IMR-90 (cell line): Measurements from ENCODE around the gene OR14I1. TPM values are rescaled to one million over a fixed set of nuclear protein-coding genes. Genes with fewer than 3 reads are reported as not detected.

ENCODE experiments used
- ATAC-seq: fragments of 200-7000 bp; cut with Tn5 transposase; 2 replicates; pipeline ENCODE4 v1.9.1; 2020; ENCODE audit warnings: low read depth, mild to moderate bottlenecking, moderate library complexity
- BruUV-seq: library from RNA; stranded (reverse); fragments of 400-500 nt; replicated peaks from 2 replicates; lab custom pipeline; 2021; lab: Mats Ljungman, UMichigan
- CTCF ChIA-PET: fragments of 300-600 bp; formaldehyde crosslinking; extraction: SDS; loops from one replicate; lab custom pipeline; 2021; ENCODE audit warnings: antibody characterized with exemption; lab: Yijun Ruan, JAX
- POLR2A ChIA-PET: fragments of 300-600 bp; sonication (Branson Sonifier 250); formaldehyde crosslinking; loops from one replicate; lab custom pipeline; 2022; ENCODE audit warnings: antibody characterized with exemption; ENCODE audit not compliant: unreplicated experiment; lab: Charles Lee
- DNase-seq: peaks from one replicate; pipeline ENCODE4 v3.0.0; 2013
- H2AFZ ChIP-seq: replicated peaks from 2 replicates; pipeline ENCODE3; 2013; ENCODE audit warnings: low read length, mild to moderate bottlenecking; ENCODE audit not compliant: poor library complexity
- H2AK5ac ChIP-seq: 2 replicates; pipeline ENCODE4 v1.6.1; 2013; ENCODE audit warnings: low read depth, low read length, inconsistent platforms
- H2AK9ac ChIP-seq: replicated peaks from 2 replicates; pipeline ENCODE3; 2013; ENCODE audit warnings: mild to moderate bottlenecking, low read depth, low read length, moderate library complexity; ENCODE audit not compliant: poor library complexity
- H2BK120ac ChIP-seq: 2 replicates; pipeline ENCODE4 v1.6.1; 2013; ENCODE audit warnings: low read depth, low read length, inconsistent platforms
- H2BK15ac ChIP-seq: 3 replicates; pipeline ENCODE4 v1.6.1; 2013; ENCODE audit warnings: low read depth, low read length, inconsistent platforms
- H2BK20ac ChIP-seq: 2 replicates; pipeline ENCODE4 v1.6.1; 2013; ENCODE audit warnings: low read depth, mild to moderate bottlenecking, inconsistent platforms, low read length, moderate library complexity
- H2BK5ac ChIP-seq: 2 replicates; pipeline ENCODE4 v1.6.1; 2013; ENCODE audit warnings: mild to moderate bottlenecking, low read depth, low read length, inconsistent platforms; ENCODE audit not compliant: poor library complexity, severe bottlenecking
- H3K14ac ChIP-seq: replicated peaks from 2 replicates; pipeline ENCODE4 v1.6.1; 2013; ENCODE audit warnings: low read depth, low read length, inconsistent platforms
- H3K18ac ChIP-seq: 2 replicates; pipeline ENCODE4 v1.6.1; 2013; ENCODE audit warnings: low read depth, low read length, control low read depth
- H3K23ac ChIP-seq: 2 replicates; pipeline ENCODE4 v1.6.1; 2013; ENCODE audit warnings: low read depth, low read length, inconsistent platforms
- H3K27ac ChIP-seq: 2 replicates; pipeline ENCODE4 v1.5.1; 2013; ENCODE audit warnings: mild to moderate bottlenecking, control low read depth, low read length; ENCODE audit not compliant: insufficient read depth
- H3K27me3 ChIP-seq: 2 replicates; pipeline ENCODE4 v1.6.1; 2013; ENCODE audit warnings: low read length; ENCODE audit not compliant: control insufficient read depth, insufficient read depth
- H3K36me3 ChIP-seq: 2 replicates; pipeline ENCODE4 v1.6.1; 2013; ENCODE audit warnings: low read length, mixed read lengths; ENCODE audit not compliant: control insufficient read depth, insufficient read depth
- H3K4ac ChIP-seq: 2 replicates; pipeline ENCODE4 v1.6.1; 2013; ENCODE audit warnings: low read depth, low read length, inconsistent platforms
- H3K4me1 ChIP-seq: 2 replicates; pipeline ENCODE4 v1.6.1; 2013; ENCODE audit warnings: low read length, mixed read lengths; ENCODE audit not compliant: control insufficient read depth, insufficient read depth
- H3K4me2 ChIP-seq: 2 replicates; pipeline ENCODE4 v1.6.1; 2013; ENCODE audit warnings: low read depth, mild to moderate bottlenecking, control low read depth, low read length, moderate library complexity
- H3K4me3 ChIP-seq: 2 replicates; pipeline ENCODE4 v1.5.1; 2013; ENCODE audit warnings: low read depth, mild to moderate bottlenecking, control low read depth, low read length, moderate library complexity; ENCODE audit not compliant: insufficient read depth
- H3K56ac ChIP-seq: 2 replicates; pipeline ENCODE4 v1.6.1; 2013; ENCODE audit warnings: low read length, inconsistent platforms; ENCODE audit not compliant: insufficient read depth; ENCODE audit errors: extremely low read depth
- H3K79me1 ChIP-seq, 2 experiments: 2 replicates each; pipeline ENCODE4 v1.6.1; 2013; ENCODE audit warnings: low read length in 2 of 2, inconsistent platforms in 1 of 2, low read depth in 1 of 2
- H3K9ac ChIP-seq: 2 replicates; pipeline ENCODE4 v1.6.1; 2013; ENCODE audit warnings: low read depth, low read length, control low read depth
- H3K9me1 ChIP-seq: 2 replicates; pipeline ENCODE4 v1.6.1; 2013; ENCODE audit warnings: low read length, inconsistent platforms; ENCODE audit not compliant: insufficient read depth
- H3K9me3 ChIP-seq: 2 replicates; pipeline ENCODE4 v1.6.1; 2013; ENCODE audit warnings: low read length; ENCODE audit not compliant: control insufficient read depth, insufficient read depth
- H4K20me1 ChIP-seq: 2 replicates; pipeline ENCODE4 v1.6.1; 2013; ENCODE audit warnings: low read length, inconsistent platforms; ENCODE audit not compliant: insufficient read depth
- H4K5ac ChIP-seq: 2 replicates; pipeline ENCODE4 v1.6.1; 2013; ENCODE audit warnings: mild to moderate bottlenecking, low read depth, low read length, control low read depth
- H4K8ac ChIP-seq, 2 experiments: 2 replicates each; pipeline ENCODE4 v1.6.1; 2013; ENCODE audit warnings: low read depth in 2 of 2, low read length in 2 of 2, control low read depth in 1 of 2, inconsistent platforms in 1 of 2
- H4K91ac ChIP-seq: 2 replicates; pipeline ENCODE4 v1.6.1; 2013; ENCODE audit warnings: low read depth, low read length, inconsistent platforms; ENCODE audit not compliant: insufficient read depth
- BHLHE40 ChIP-seq: fragments of 150-350 bp; IDR thresholded peaks from 2 replicates; pipeline ENCODE4 v1.6.1; 2016; ENCODE audit warnings: mild to moderate bottlenecking, low read depth, low read length
- ELK1 ChIP-seq: fragments of 150-350 bp; IDR thresholded peaks from 2 replicates; pipeline ENCODE4 v1.6.1; 2016; ENCODE audit warnings: low read depth, mild to moderate bottlenecking, low read length, moderate library complexity, borderline replicate concordance
- RAD21 ChIP-seq: IDR thresholded peaks from 2 replicates; pipeline ENCODE4 v1.6.1; 2012; ENCODE audit warnings: low read length, improper control_type of control experiment
- RFX5 ChIP-seq: IDR thresholded peaks from 2 replicates; pipeline ENCODE4 v1.8.0; 2012; ENCODE audit warnings: low read depth, mild to moderate bottlenecking, low read length, moderate library complexity
- SMC3 ChIP-seq: fragments of 150-350 bp; IDR thresholded peaks from 2 replicates; pipeline ENCODE4 v1.6.1; 2016; ENCODE audit warnings: low read depth, mild to moderate bottlenecking, antibody characterized with exemption, low read length, moderate library complexity
- USF2 ChIP-seq: fragments of 150-350 bp; IDR thresholded peaks from 2 replicates; pipeline ENCODE4 v1.6.1; 2017; ENCODE audit warnings: mild to moderate bottlenecking, antibody characterized with exemption, low read length, low read depth
- WGBS, 2 experiments: methylation state at CpG; one replicate each; pipeline versions ENCODE4 v1.1.5 to v1.1.7; 2013; ENCODE audit warnings: missing lambda C conversion rate in 2 of 2; ENCODE audit not compliant: insufficient read length in 1 of 2; ENCODE audit errors: extremely low coverage in 2 of 2; 5-methylcytosine and 5-hydroxymethylcytosine counted together
- dilution Hi-C: fragments of 300-500 bp; cut with HindIII; formaldehyde crosslinking; loops from one replicate; pipeline ENCODE4 v1.14.3; 2018; ENCODE audit warnings: low sequenced_read_pairs; ENCODE audit not compliant: unreplicated experiment
- in situ Hi-C: fragments of 300-500 bp; cut with MboI; formaldehyde crosslinking; loops from 3 replicates; pipeline ENCODE4 v1.14.3; 2019; ENCODE audit warnings: low sequenced_read_pairs, inconsistent platforms, mixed read lengths
- intact Hi-C: fragments of 100-400 bp; cut with micrococcal nuclease; formaldehyde crosslinking; loops from 2 replicates; pipeline ENCODE4 v1.10.0; 2022
- polyA plus RNA-seq, 3 experiments: library from polyadenylated mRNA; depleted of rRNA; stranded (reverse); fragments of >200 nt; gene quantifications; 2 replicates each; pipeline ENCODE4 v1.2.3, GENCODE V29; 2012; ENCODE audit warnings: low replicate concordance in 1 of 3
- total RNA-seq: library from RNA; depleted of rRNA; stranded (reverse); fragments of >200 nt; gene quantifications from 2 replicates; pipeline ENCODE4 v1.2.3, GENCODE V29; 2012

OR14I1 gene
- total and polyA plus RNA-seq, 2 of the 4 experiments (the other 2 are of a cell fraction): not detected

DNA sequence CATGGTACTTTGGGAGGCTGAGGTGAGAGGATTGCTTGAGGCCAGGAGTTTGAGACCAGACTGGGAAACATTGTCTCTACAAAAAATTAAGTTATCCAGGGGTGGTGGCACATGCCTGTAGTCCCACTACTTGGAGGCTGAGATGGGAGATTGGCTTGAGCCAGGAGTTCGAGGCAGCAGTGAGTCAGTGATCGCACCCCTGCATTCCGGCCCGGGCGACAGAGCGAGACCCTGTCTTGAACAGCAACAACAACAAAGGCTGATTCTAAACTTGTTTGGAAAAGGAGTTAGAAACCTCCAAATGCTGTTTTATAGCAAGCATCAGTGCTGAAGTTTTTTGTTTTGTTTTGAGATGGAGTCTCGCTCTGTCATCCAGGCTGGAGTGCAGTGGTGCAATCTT lies 38.3 kb upstream of the OR14I1 start:
- TF ChIP-seq USF2: no peak
- TF ChIP-seq RAD21: no peak
- no peak for TF ChIP-seq RFX5
- no peak for TF ChIP-seq ELK1
- TF ChIP-seq SMC3: no peak
- no peak for TF ChIP-seq BHLHE40
- no peak overlapping the region for H2AFZ ChIP-seq
- no peak overlapping the region for H3K14ac ChIP-seq
- no peaks in the 10 kb centered on the region for H3K4me1 ChIP-seq
- peaks cover 25% of the 10 kb centered on the region for H3K9me3 ChIP-seq
- no peak for DNase-seq
- H3K4me3 ChIP-seq: no peak overlapping the region
- no peaks in the 10 kb centered on the region for H3K79me1 ChIP-seq
- H4K91ac ChIP-seq: no peak overlapping the region
- no peak overlapping the region for H3K23ac ChIP-seq
- H3K4ac ChIP-seq: no peak overlapping the region
- no peak overlapping the region for H3K18ac ChIP-seq
- 53% methylated on average over 3 of the region's 7 CpGs; no CpG with 5 or more reads in 1 of the 2 experiments for WGBS, 2 experiments
- in situ Hi-C loops: no loop called here
- dilution Hi-C loops: no loop called here
- BruUV-seq: no TSS peak
- no peaks in the 10 kb centered on the region for H3K27me3 ChIP-seq
- CTCF ChIA-PET: no interaction called here
- H3K27ac ChIP-seq: no peak overlapping the region
- no peak overlapping the region for H2BK15ac ChIP-seq
- POLR2A ChIA-PET: no interaction called here
- no peak overlapping the region for H2BK20ac ChIP-seq
- H2AK9ac ChIP-seq: no peak overlapping the region
- no peaks in the 10 kb centered on the region for H3K36me3 ChIP-seq
- no peak overlapping the region for H2BK120ac ChIP-seq
- ATAC-seq: no peak
- H2BK5ac ChIP-seq: no peak overlapping the region
- no peaks in the 10 kb centered on the region for H4K20me1 ChIP-seq
- H4K5ac ChIP-seq: no peak overlapping the region
- H3K4me2 ChIP-seq: no peak overlapping the region
- H3K9ac ChIP-seq: no peak overlapping the region
- intact Hi-C loops: no loop called here
- no peak overlapping the region for H3K56ac ChIP-seq
- no peak overlapping the region for H2AK5ac ChIP-seq
- H3K9me1 ChIP-seq: no peaks in the 10 kb centered on the region
- H4K8ac ChIP-seq: no peak overlapping the region
